ENCODE data around the gene METTL13. TPM values are rescaled to one million over a fixed set of nuclear protein-coding genes. Genes with fewer than 3 reads are reported as not detected.

The METTL13 gene
- total and polyA plus RNA-seq, 11 donors: 5.0 to 29.2 (median 14.8) TPM

- no peaks in the 10 kb centered on the region for H3K27me3 ChIP-seq
- H3K4me1 ChIP-seq: peaks cover 0 to 15% (median 6%) of the 10 kb centered on the region in 12 donors
- H3K4me3 ChIP-seq: no peak overlapping the region
- TF ChIP-seq POLR2A (IDR thresholded peaks at IDR 0.05): no peak
- no peak for TF ChIP-seq CTCF (IDR thresholded peaks at IDR 0.05)
- H3K27ac ChIP-seq: peak overlapping the region in 1 of 12 donors; percentile 1
- intact Hi-C loops (cut with DNase I): loop anchor here in 1 of 10 donors (10.0 kb wide), 1 partner anchor 144 kb away; no protein-coding TSS in a partner anchor
- ATAC-seq: peak in 2 of 4 donors; percentile 42 to 58
- H3K9me3 ChIP-seq: no peaks in the 10 kb centered on the region
- H3K36me3 ChIP-seq: peaks cover 0 to 99% (median 95%) of the 10 kb centered on the region in 9 donors
- 85 to 89% (median 86%) methylated on average over 5 of the region's 5 CpGs for WGBS, 4 donors
- DNase-seq: no peak
Observed at GRCh38 chr1:171788696-171789095, 7.2 kb downstream of the METTL13 start.

- H3K36me3 ChIP-seq: peaks cover 0 to 100% (median 99%) of the 10 kb centered on the region in 9 donors
- no peaks in the 10 kb centered on the region for H3K9me3 ChIP-seq
- TF ChIP-seq POLR2A (IDR thresholded peaks at IDR 0.05) (no peak), CTCF (IDR thresholded peaks at IDR 0.05) (no peak)
- H3K27ac ChIP-seq: no peak overlapping the region
- DNase-seq (no peak), ATAC-seq (no peak)
- peaks cover 0 to 6% (median 0%) of the 10 kb centered on the region in 12 donors for H3K4me1 ChIP-seq
- WGBS, 4 donors: 82 to 91% (median 86%) methylated on average over 5 to 6 of the region's 6 CpGs
- intact Hi-C loops (cut with DNase I): no loop called here
- no peaks in the 10 kb centered on the region for H3K27me3 ChIP-seq
- no peak overlapping the region for H3K4me3 ChIP-seq
Observed at GRCh38 chr1:171790318-171790717, 8.9 kb downstream of the METTL13 start.

GRCh38 chr1:171792656-171793369 lies 11.4 kb downstream of the METTL13 start:
- TF ChIP-seq CTCF (IDR thresholded peaks at IDR 0.05) (no peak), POLR2A (IDR thresholded peaks at IDR 0.05) (no peak)

GRCh38 chr1:171793636-171794035 lies 12.2 kb downstream of the METTL13 start:
- ATAC-seq: no peak

More at GRCh38 chr1:171792656-171793369, 11.4 kb downstream of the METTL13 start:
- DNase-seq: no peak
- Histone ChIP-seq H3K9me3 (no peaks in the 10 kb centered on the region), H3K4me1 (peaks cover 0 to 4% (median 0%) of the 10 kb centered on the region in 12 donors), H3K27me3 (no peaks in the 10 kb centered on the region), H3K4me3 (no peak overlapping the region), H3K27ac (no peak overlapping the region), H3K36me3 (peaks cover 0 to 100% (median 99%) of the 10 kb centered on the region in 9 donors)
- intact Hi-C loops (cut with DNase I): no loop called here
- 90 to 94% (median 92%) methylated on average over 7 of the region's 7 CpGs for WGBS, 4 donors
- no peak for ATAC-seq

More at GRCh38 chr1:171793636-171794035, 12.2 kb downstream of the METTL13 start:
- intact Hi-C loops (cut with DNase I): no loop called here
- TF ChIP-seq CTCF (IDR thresholded peaks at IDR 0.05) (no peak), POLR2A (IDR thresholded peaks at IDR 0.05) (no peak)
- peaks cover 0 to 4% (median 0%) of the 10 kb centered on the region in 12 donors for H3K4me1 ChIP-seq
- no peaks in the 10 kb centered on the region for H3K27me3 ChIP-seq
- no peak overlapping the region for H3K4me3 ChIP-seq
- H3K36me3 ChIP-seq: peaks cover 0 to 100% (median 95%) of the 10 kb centered on the region in 9 donors
- DNase-seq: no peak
- H3K9me3 ChIP-seq: no peaks in the 10 kb centered on the region
- 96 to 100% (median 99%) methylated on average over 1 of the region's 1 CpG for WGBS, 4 donors
- H3K27ac ChIP-seq: no peak overlapping the region
